Measurements from ENCODE around the gene COA5. TPM values are rescaled to one million over a fixed set of nuclear protein-coding genes. Genes with fewer than 3 reads are reported as not detected.

The COA5 gene
- total and polyA plus RNA-seq, 4 donors = 9.7 to 42.0 (median 19.5) TPM

GRCh38 chr2:98572676-98573075, 35.6 kb downstream of the COA5 start:
- no peak overlapping the region for H3K4me3 ChIP-seq (ENCODE audit: low read depth in 1 of 3, low read length in 3 of 3)
- peaks cover 2 to 41% (median 12%) of the 10 kb centered on the region in 4 donors for H3K36me3 ChIP-seq (ENCODE audit: control insufficient read depth in 4 of 4, insufficient read depth in 3 of 4, low read depth in 1 of 4, low read length in 3 of 4)
- no peaks in the 10 kb centered on the region for H3K27me3 ChIP-seq (ENCODE audit: control insufficient read depth in 4 of 4, insufficient read depth in 4 of 4, low read length in 3 of 4)
- no peak overlapping the region for H3K9ac ChIP-seq (ENCODE audit: low read depth in 1 of 2, low read length in 2 of 2)
- 94% methylated on average over 15 of the region's 15 CpGs for whole genome bisulfite sequencing
- no peak for DNase-seq (ENCODE audit: low spot score)
- H3K9me3 ChIP-seq (ENCODE audit: control insufficient read depth in 4 of 4, low read length in 3 of 4) = no peaks in the 10 kb centered on the region
- no peaks in the 10 kb centered on the region for H3K4me1 ChIP-seq (ENCODE audit: control insufficient read depth in 4 of 4, insufficient read depth in 4 of 4, low read length in 3 of 4)
- TF ChIP-seq GABPA (IDR thresholded peaks at IDR 0.05 in 1 of 2, conservative IDR thresholded peaks at IDR 0.05 in 1 of 2) (no peak), EGR1 (IDR thresholded peaks at IDR 0.05; ENCODE audit: low read depth in 2 of 2) (no peak), HNF4A (conservative IDR thresholded peaks at IDR 0.05) (no peak), CTCF (IDR thresholded peaks at IDR 0.05; ENCODE audit: low read depth, low read length, missing input control) (no peak), RXRA (IDR thresholded peaks at IDR 0.05) (no peak), MAX (IDR thresholded peaks at IDR 0.05) (no peak), ATF3 (IDR thresholded peaks at IDR 0.05) (no peak), FOXA1 (IDR thresholded peaks at IDR 0.05) (no peak), ZBTB33 (IDR thresholded peaks at IDR 0.05) (no peak), FOXA2 (IDR thresholded peaks at IDR 0.05) (no peak), HNF4G (IDR thresholded peaks at IDR 0.05) (no peak), JUND (IDR thresholded peaks at IDR 0.05) (no peak), RAD21 (IDR thresholded peaks at IDR 0.05) (no peak), SP1 (IDR thresholded peaks at IDR 0.05) (no peak), YY1 (IDR thresholded peaks at IDR 0.05) (no peak)
- H3K27ac ChIP-seq (ENCODE audit: low read depth in 1 of 2, low read length in 2 of 2) = no peak overlapping the region

GRCh38 chr2:98572211-98572610, 36.1 kb downstream of the COA5 start:
- no peak overlapping the region for H3K4me3 ChIP-seq (ENCODE audit: low read depth in 1 of 3, low read length in 3 of 3)
- H3K27ac ChIP-seq (ENCODE audit: low read depth in 1 of 2, low read length in 2 of 2) = no peak overlapping the region
- 94% methylated on average over 5 of the region's 5 CpGs for WGBS
- no peaks in the 10 kb centered on the region for H3K4me1 ChIP-seq (ENCODE audit: control insufficient read depth in 4 of 4, insufficient read depth in 4 of 4, low read length in 3 of 4)
- TF ChIP-seq TAF1 (conservative IDR thresholded peaks at IDR 0.05) (no peak), REST (IDR thresholded peaks at IDR 0.05) (no peak), ZBTB33 (IDR thresholded peaks at IDR 0.05) (no peak), JUND (IDR thresholded peaks at IDR 0.05) (no peak), ATF3 (IDR thresholded peaks at IDR 0.05) (no peak), NR2F2 (IDR thresholded peaks at IDR 0.05) (no peak), MAX (IDR thresholded peaks at IDR 0.05) (no peak), RAD21 (IDR thresholded peaks at IDR 0.05) (no peak), HNF4A (conservative IDR thresholded peaks at IDR 0.05) (no peak)
- DNase-seq (ENCODE audit: low spot score) = no peak
- no peaks in the 10 kb centered on the region for H3K9me3 ChIP-seq (ENCODE audit: control insufficient read depth in 4 of 4, low read length in 3 of 4)
- peaks cover 2 to 37% (median 9%) of the 10 kb centered on the region in 4 donors for H3K36me3 ChIP-seq (ENCODE audit: control insufficient read depth in 4 of 4, insufficient read depth in 3 of 4, low read depth in 1 of 4, low read length in 3 of 4)
- no peaks in the 10 kb centered on the region for H3K27me3 ChIP-seq (ENCODE audit: control insufficient read depth in 4 of 4, insufficient read depth in 4 of 4, low read length in 3 of 4)
- H3K9ac ChIP-seq (ENCODE audit: low read depth in 1 of 2, low read length in 2 of 2) = no peak overlapping the region

Data from liver (tissue), 9 donors.